ENCODE measurements around the gene IGLON5. TPM values are rescaled to one million over a fixed set of nuclear protein-coding genes. Genes with fewer than 3 reads are reported as not detected.

The IGLON5 gene
- total RNA-seq, 1 experiment from 2014 or later, result not detected

GRCh38 chr19:51326216-51327065, 15.0 kb downstream of the IGLON5 start:
- Histone ChIP-seq H3K9me3 (ENCODE audit: insufficient read depth, low read depth) (no peaks in the 10 kb centered on the region), H3K9me2 (ENCODE audit: insufficient read depth) (no peaks in the 10 kb centered on the region), H3K4me3 (no peak overlapping the region), H3K79me2 (ENCODE audit: low read depth) (no peaks in the 10 kb centered on the region), H3K27me3 (ENCODE audit: insufficient read depth, low read depth) (peaks cover 40% of the 10 kb centered on the region), H2AFZ (no peak overlapping the region), H3K4me2 (no peak overlapping the region), H3K36me3 (ENCODE audit: low read depth) (no peaks in the 10 kb centered on the region), H3K27ac (no peak overlapping the region), H3K4me1 (replicated peaks; ENCODE audit: insufficient read depth) (no peaks in the 10 kb centered on the region), H4K20me1 (ENCODE audit: insufficient read depth) (no peaks in the 10 kb centered on the region), H3F3A (ENCODE audit: insufficient read depth, low read depth) (no peaks in the 10 kb centered on the region)
- POLR2A ChIA-PET (ENCODE audit: unreplicated experiment), result no interaction called here
- no TSS peak for BruUV-seq (replicated peaks)
- intact Hi-C loops (cut with micrococcal nuclease; ENCODE audit: unreplicated experiment), result no loop called here
- DNase-seq, result no peak
- TF ChIP-seq CTCF (conservative IDR thresholded peaks at IDR 0.05), result no peak
- no peak for TF ChIP-seq EZH2 (IDR thresholded peaks at IDR 0.05; ENCODE audit: low read depth)
- CTCF ChIA-PET, result no interaction called here

GRCh38 chr19:51327066-51328001, 15.9 kb downstream of the IGLON5 start:
- ChIA-PET POLR2A (ENCODE audit: unreplicated experiment) (no interaction called here), CTCF (no interaction called here)
- Histone ChIP-seq H3F3A (ENCODE audit: insufficient read depth, low read depth) (no peaks in the 10 kb centered on the region), H3K9me3 (ENCODE audit: insufficient read depth, low read depth) (no peaks in the 10 kb centered on the region), H3K9me2 (ENCODE audit: insufficient read depth) (no peaks in the 10 kb centered on the region), H3K27me3 (ENCODE audit: insufficient read depth, low read depth) (peaks cover 31% of the 10 kb centered on the region), H3K27ac (no peak overlapping the region), H2AFZ (no peak overlapping the region), H3K4me2 (no peak overlapping the region), H3K4me3 (no peak overlapping the region), H3K4me1 (replicated peaks; ENCODE audit: insufficient read depth) (no peaks in the 10 kb centered on the region), H3K79me2 (ENCODE audit: low read depth) (no peaks in the 10 kb centered on the region), H4K20me1 (ENCODE audit: insufficient read depth) (no peaks in the 10 kb centered on the region), H3K36me3 (ENCODE audit: low read depth) (no peaks in the 10 kb centered on the region)
- no peak for TF ChIP-seq CTCF (conservative IDR thresholded peaks at IDR 0.05)
- TF ChIP-seq EZH2 (IDR thresholded peaks at IDR 0.05; ENCODE audit: low read depth), result no peak
- BruUV-seq (replicated peaks), result no TSS peak
- intact Hi-C loops (cut with micrococcal nuclease; ENCODE audit: unreplicated experiment), result no loop called here
- no peak for DNase-seq

GRCh38 chr19:51329411-51329810, 18.0 kb downstream of the IGLON5 start:
- Histone ChIP-seq H3K27ac (no peak overlapping the region), H4K20me1 (ENCODE audit: insufficient read depth) (no peaks in the 10 kb centered on the region), H3K27me3 (ENCODE audit: insufficient read depth, low read depth) (peaks cover 11% of the 10 kb centered on the region), H3K36me3 (ENCODE audit: low read depth) (no peaks in the 10 kb centered on the region), H3K4me2 (no peak overlapping the region), H3K9me3 (ENCODE audit: insufficient read depth, low read depth) (no peaks in the 10 kb centered on the region), H3K4me1 (replicated peaks; ENCODE audit: insufficient read depth) (no peaks in the 10 kb centered on the region), H3K4me3 (no peak overlapping the region), H2AFZ (no peak overlapping the region), H3F3A (ENCODE audit: insufficient read depth, low read depth) (no peaks in the 10 kb centered on the region), H3K79me2 (ENCODE audit: low read depth) (no peaks in the 10 kb centered on the region), H3K9me2 (ENCODE audit: insufficient read depth) (no peaks in the 10 kb centered on the region)
- TF ChIP-seq CTCF (conservative IDR thresholded peaks at IDR 0.05) (no peak), EZH2 (IDR thresholded peaks at IDR 0.05; ENCODE audit: low read depth) (no peak)
- no TSS peak for BruUV-seq (replicated peaks)
- no peak for DNase-seq
- intact Hi-C loops (cut with micrococcal nuclease; ENCODE audit: unreplicated experiment), result no loop called here
- POLR2A ChIA-PET (ENCODE audit: unreplicated experiment), result no interaction called here
- CTCF ChIA-PET, result no interaction called here
